LNCaP clone FGC (cell line): ENCODE results near the gene TSHZ2.

Experiments
- DNase-seq: peaks from one replicate; pipeline ENCODE4 v3.0.0-alpha.2; 2011; ENCODE audit warnings: low read depth
- H3K4me3 ChIP-seq: 2 replicates; pipeline ENCODE4 v1.5.1; 2011; ENCODE audit warnings: mild to moderate bottlenecking, low read depth, low read length, control low read depth
- TF ChIP-seq, protein P1 (sequence below): IDR thresholded peaks from 2 replicates; pipeline ENCODE4 v1.5.1; 2012; ENCODE audit warnings: mild to moderate bottlenecking; ENCODE audit not compliant: control insufficient read depth, insufficient read depth; ENCODE audit errors: extremely low read depth

TSHZ2 gene

DNA sequence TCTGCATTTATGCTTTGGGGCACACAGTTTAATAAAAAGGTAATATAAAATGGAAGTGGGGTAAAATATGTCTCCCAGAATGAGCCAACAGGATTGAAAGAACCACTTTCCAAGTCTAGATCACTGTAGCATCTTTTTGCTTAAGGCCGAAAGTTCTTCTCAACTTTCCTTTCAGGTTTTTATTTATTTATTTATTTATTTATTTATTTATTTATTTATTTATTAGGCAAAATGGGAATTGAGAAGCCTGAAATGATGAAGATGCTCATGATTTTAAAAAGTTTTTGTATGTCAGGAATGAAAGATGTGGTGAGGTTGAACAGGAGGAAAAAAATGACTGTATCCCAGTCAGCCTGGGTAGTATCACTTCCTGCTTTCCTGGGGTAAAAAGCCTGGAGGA, 24.0 kb downstream of the TSHZ2 start:
- DNase-seq, result no peak
- TF ChIP-seq, protein P1, sequence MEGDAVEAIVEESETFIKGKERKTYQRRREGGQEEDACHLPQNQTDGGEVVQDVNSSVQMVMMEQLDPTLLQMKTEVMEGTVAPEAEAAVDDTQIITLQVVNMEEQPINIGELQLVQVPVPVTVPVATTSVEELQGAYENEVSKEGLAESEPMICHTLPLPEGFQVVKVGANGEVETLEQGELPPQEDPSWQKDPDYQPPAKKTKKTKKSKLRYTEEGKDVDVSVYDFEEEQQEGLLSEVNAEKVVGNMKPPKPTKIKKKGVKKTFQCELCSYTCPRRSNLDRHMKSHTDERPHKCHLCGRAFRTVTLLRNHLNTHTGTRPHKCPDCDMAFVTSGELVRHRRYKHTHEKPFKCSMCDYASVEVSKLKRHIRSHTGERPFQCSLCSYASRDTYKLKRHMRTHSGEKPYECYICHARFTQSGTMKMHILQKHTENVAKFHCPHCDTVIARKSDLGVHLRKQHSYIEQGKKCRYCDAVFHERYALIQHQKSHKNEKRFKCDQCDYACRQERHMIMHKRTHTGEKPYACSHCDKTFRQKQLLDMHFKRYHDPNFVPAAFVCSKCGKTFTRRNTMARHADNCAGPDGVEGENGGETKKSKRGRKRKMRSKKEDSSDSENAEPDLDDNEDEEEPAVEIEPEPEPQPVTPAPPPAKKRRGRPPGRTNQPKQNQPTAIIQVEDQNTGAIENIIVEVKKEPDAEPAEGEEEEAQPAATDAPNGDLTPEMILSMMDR, result no peak
- no peak overlapping the region for H3K4me3 ChIP-seq

DNA sequence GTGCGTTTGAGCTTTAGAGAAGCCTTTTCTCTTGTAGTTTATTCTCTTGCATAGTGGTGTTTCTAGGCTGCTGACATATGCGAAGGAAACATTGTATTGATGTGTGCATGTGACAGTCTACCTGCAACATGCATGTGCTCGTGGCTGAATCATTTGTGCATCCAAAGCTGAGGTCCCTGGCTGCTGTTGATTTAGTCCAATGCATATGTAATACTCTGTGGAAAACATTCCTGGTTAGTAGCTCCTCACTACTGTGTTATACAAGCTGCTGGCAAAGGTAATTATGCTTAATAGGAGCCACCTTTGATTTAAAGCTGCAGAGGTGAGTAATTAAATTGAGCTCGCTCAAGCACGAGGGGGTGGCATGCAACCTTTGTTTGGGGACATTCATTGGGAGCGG, 24.5 kb downstream of the TSHZ2 start:
- no peak overlapping the region for H3K4me3 ChIP-seq
- TF ChIP-seq, protein P1, result no peak
- DNase-seq, result no peak

DNA sequence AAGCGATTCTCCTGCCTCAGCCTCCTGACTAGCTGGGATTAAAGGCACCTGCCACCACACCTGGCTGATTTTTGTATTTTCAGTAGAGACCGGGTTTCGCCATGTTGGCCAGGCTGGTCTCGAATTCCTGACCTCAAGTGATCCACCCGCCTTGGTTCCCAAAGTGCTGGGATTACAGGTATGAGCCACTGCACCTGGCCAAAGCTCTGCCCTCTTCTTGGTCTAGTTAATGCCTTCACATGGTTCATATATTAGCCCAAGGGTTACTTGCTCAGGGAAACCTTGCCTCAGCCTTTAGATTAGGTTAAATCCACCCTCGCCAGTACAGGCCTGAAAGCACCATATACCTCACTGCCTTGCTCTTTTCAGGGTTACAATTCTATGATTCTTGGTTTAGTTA, 26.1 kb downstream of the TSHZ2 start:
- DNase-seq, result no peak
- H3K4me3 ChIP-seq, result no peak overlapping the region
- TF ChIP-seq, protein P1, result no peak

DNA sequence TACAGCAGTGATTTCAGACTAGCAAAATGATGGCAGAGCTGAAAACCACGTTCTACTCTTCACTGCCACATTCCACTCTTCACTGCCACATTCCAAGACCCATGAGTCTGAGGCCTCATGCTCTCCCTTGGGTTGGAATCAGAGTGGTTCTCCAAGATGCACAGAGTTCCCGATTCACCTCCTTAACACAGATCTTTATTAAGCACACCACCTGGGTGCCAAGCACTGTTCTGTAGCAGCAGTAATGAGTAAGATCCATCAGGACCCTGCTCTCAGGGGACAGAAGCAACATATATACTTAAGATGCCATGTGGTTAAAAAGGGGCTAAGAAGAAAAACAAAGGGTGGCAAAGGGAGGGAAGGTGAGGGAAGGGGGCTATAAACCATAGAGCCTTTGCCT, 26.9 kb downstream of the TSHZ2 start:
- TF ChIP-seq, protein P1, result no peak
- H3K4me3 ChIP-seq, result no peak overlapping the region
- no peak for DNase-seq

DNA sequence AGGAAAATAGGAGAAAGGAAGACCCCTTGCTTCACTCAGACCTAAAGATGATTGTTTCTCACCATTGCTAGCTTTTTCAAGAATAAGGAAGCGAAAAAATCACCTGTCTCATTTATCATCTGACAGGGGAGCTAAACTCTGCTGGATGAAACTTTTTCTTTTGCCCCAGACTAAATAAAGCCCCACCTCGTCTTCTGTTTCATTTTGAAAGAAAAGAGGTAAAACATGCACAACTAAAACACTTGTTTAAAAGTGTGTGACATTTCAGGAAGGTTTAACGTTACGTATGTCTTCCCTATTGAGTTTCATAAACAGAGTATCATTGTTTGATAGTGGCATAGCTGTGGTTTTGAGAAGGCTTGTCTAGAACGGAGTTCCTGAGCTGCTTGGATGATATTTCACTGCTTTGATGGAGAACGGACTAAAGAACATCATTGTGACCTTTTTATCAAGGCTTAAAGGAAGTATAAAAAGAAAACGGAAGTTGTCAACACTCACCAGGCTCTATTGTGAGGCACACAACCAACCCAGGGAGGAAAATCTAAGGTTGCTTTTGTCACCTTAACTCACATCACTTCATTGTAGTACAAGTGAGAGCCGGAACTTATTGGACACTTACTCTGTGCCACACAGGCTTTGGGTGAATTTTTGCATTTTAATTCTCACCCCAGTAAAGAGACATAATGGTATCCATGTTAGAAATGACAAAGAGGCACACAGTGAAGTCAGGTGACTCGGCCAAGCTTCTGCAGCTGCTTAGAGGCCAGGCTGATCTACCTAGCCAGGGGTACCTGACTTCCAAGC, 29.5 kb downstream of the TSHZ2 start:
- no peak for DNase-seq
- TF ChIP-seq, protein P1, result no peak
- H3K4me3 ChIP-seq, result no peak overlapping the region

DNA sequence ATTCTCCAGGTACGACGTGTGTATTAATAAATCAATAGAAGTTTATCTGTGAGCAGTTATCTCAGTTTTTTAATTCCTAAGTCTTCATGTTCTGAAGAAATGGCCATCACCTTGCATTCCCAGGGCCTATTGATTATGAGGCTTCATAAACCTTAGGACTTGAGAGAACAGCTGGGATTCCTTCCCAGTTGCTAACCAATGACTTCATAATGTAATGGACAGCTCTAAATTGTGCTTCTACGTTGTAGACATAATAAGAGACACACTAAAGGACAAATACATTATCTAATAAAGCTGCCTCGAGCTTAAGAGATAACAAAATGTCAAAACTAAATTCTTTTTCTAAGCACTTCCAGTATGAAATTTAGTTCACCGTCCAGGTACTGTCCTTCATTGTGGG, 30.6 kb downstream of the TSHZ2 start:
- no peak for DNase-seq
- H3K4me3 ChIP-seq, result no peak overlapping the region
- TF ChIP-seq, protein P1, result no peak

DNA sequence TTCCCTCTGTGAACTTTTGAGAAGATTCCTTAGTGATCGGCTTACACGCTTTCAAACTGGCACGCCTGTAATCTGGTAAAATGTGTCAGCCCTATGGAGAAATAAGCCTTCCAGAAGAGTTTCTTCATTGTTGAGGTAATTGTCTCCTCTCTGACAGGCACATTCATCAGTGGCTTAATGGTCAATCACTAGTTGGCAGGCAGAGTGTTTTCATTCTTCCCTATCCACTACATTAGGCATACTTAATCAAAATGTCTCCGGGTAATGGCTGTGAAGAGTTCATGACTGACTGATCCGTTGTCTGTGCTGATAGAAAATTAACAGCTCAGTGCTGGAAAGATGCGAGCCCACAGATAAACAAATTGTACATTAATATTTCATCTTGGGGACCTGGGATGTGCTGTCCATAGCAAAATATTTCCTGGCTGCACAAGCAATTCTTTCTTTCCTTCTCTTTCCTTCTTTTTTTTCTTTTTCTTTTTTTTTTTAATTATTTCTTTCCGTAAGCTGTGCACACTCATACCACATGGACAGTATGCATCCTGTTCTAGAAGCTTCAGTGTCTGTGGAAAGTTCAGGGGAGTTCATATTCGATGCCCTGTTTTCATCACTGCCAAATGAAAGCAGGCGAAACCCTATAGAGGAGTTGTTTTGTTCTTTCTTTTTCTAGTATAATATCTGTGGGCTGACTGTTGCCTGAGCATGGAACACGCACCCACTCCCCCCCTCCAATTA, 31.4 kb downstream of the TSHZ2 start:
- no peak for DNase-seq
- no peak overlapping the region for H3K4me3 ChIP-seq
- TF ChIP-seq, protein P1, result no peak
